ENCODE data around the gene NOL6. TPM values are rescaled to one million over a fixed set of nuclear protein-coding genes. Genes with fewer than 3 reads are reported as not detected.

NOL6 gene
- total RNA-seq, 1 experiment from 2014 or later, result 36.4 TPM

DNA sequence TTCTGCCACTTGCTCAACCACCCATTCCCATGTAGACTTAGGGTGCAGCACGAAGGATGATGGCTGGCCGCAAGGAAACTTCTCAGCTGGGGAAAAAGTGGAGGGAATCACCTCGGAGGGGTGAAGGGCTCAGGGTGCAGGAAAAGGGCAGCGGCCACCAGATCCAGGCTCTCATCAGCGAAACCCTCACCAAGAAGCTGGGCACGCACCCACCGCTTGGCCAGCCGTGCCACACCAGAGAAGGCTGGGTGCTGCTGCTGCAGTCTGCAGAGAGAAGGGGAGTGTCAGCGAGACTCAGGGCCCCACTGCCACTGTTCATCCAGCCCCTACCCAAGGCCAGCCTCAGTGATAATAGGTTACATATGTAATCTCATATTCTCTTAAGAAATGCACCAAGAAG, 8.6 kb downstream of the NOL6 start:
- ATAC-seq (no peak), DNase-seq (ENCODE audit: low read depth, low spot score) (no peak)
- Histone ChIP-seq H3K9me2 (ENCODE audit: insufficient read depth) (no peaks in the 10 kb centered on the region), H3K4me3 (replicated peaks in 1 of 2; ENCODE audit: low read depth in 1 of 2, low read length in 2 of 2) (no peak overlapping the region), H3K4me1 (ENCODE audit: control insufficient read depth in 1 of 2, insufficient read depth in 2 of 2, low read length in 2 of 2) (peaks cover 0 to 9% of the 10 kb centered on the region in 2 experiments; a peak in 2 of 4 replicates), H3K9me3 (ENCODE audit: control insufficient read depth in 1 of 2, insufficient read depth in 1 of 2, low read depth in 1 of 2, low read length in 2 of 2) (no peaks in the 10 kb centered on the region), H4K20me1 (ENCODE audit: insufficient read depth) (no peaks in the 10 kb centered on the region), H3K79me2 (ENCODE audit: insufficient read depth, low read length) (peaks cover 7% of the 10 kb centered on the region; the same call in 1 of the 2 replicates), H3K4me2 (ENCODE audit: low read length) (no peak overlapping the region), H3K27ac (ENCODE audit: low read depth, low read length) (no peak overlapping the region), H3K36me3 (ENCODE audit: control insufficient read depth in 1 of 2, insufficient read depth in 2 of 2, low read length in 2 of 2) (peaks cover 40 to 84% of the 10 kb centered on the region in 2 experiments), H3K27me3 (ENCODE audit: insufficient read depth, low read length) (no peaks in the 10 kb centered on the region), H2AFZ (ENCODE audit: low read depth, low read length, poor library complexity, severe bottlenecking) (no peak overlapping the region), H3K9ac (ENCODE audit: low read length) (no peak overlapping the region)
- intact Hi-C loops (cut with micrococcal nuclease), result no loop called here
- no TSS peak for BruUV-seq (replicated peaks)
- TF ChIP-seq SRF (IDR thresholded peaks at IDR 0.05; ENCODE audit: low read depth) (no peak), FOSL1 (IDR thresholded peaks at IDR 0.05; ENCODE audit: low read depth) (no peak), JUND (IDR thresholded peaks at IDR 0.05) (no peak), SP1 (IDR thresholded peaks at IDR 0.05; ENCODE audit: low read depth) (no peak), ZBTB33 (IDR thresholded peaks at IDR 0.05; ENCODE audit: extremely low read depth, insufficient replicate concordance, low read length) (no peak), TCF7L2 (IDR thresholded peaks at IDR 0.05; ENCODE audit: borderline replicate concordance, extremely low read depth, insufficient read depth, insufficient read length) (no peak), YY1 (IDR thresholded peaks at IDR 0.05; ENCODE audit: extremely low read depth, insufficient replicate concordance, low read depth, low read length) (no peak), RAD21 (IDR thresholded peaks at IDR 0.05; ENCODE audit: low read depth) (no peak), EZH2 (IDR thresholded peaks at IDR 0.05) (no peak), CEBPB (IDR thresholded peaks at IDR 0.05; ENCODE audit: low read depth) (no peak), EGR1 (IDR thresholded peaks at IDR 0.05; ENCODE audit: low read depth) (no peak)
- TF ChIP-seq, protein P1, sequence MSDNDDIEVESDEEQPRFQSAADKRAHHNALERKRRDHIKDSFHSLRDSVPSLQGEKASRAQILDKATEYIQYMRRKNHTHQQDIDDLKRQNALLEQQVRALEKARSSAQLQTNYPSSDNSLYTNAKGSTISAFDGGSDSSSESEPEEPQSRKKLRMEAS (IDR thresholded peaks at IDR 0.05), result no peak
- RAD21 ChIA-PET (ENCODE audit: low non-redundant PET in 1 of 2, low total read pairs in 2 of 2, uncharacterized antibody in 2 of 2, unreplicated experiment in 2 of 2), result no interaction called here
- POLR2A ChIA-PET, result interaction anchor here (1.7 kb wide), 1 partner anchor 9 kb away, joined by 9 read pairs; the partner anchor contains the start of gene NOL6
- CTCF ChIA-PET, result interaction anchor here (0.8 to 4.7 kb wide), 4 partner anchors 9 to 178 kb away, joined by 3 to 53 read pairs (median 9); partner anchors contain the start of gene NOL6

Data from HCT116 (cell line).